ENCODE data around the gene SVOP.

GRCh38 chr12:108875682-108876361 is 145.0 kb downstream of the SVOP start:
- no peak for TF ChIP-seq CTCF (IDR thresholded peaks at IDR 0.05; ENCODE audit: borderline replicate concordance, extremely low read depth, low read length, poor library complexity, severe bottlenecking)
- no peak for TF ChIP-seq EZH2 (IDR thresholded peaks at IDR 0.05; ENCODE audit: borderline replicate concordance, low read depth, low read length, severe bottlenecking)

Data from DND-41 (cell line).